Kidney epithelial cell (primary cell): ENCODE results near the gene EGFL8. TPM values are rescaled to one million over a fixed set of nuclear protein-coding genes. Genes with fewer than 3 reads are reported as not detected.

Experiments used
- DNase-seq: peaks from one replicate; pipeline ENCODE4 v3.0.0-alpha.2; 2010; ENCODE audit warnings: low read depth
- H3K27me3 ChIP-seq: 2 replicates; pipeline ENCODE4 v1.6.0; 2011; ENCODE audit warnings: low read length; ENCODE audit not compliant: control insufficient read depth, insufficient read depth
- H3K36me3 ChIP-seq: 2 replicates; pipeline ENCODE4 v1.5.1; 2011; ENCODE audit warnings: low read length; ENCODE audit not compliant: control insufficient read depth, insufficient read depth
- H3K4me3 ChIP-seq: 2 replicates; pipeline ENCODE4 v1.5.1; 2011; ENCODE audit warnings: low read depth, mild to moderate bottlenecking, control low read depth, low read length
- CTCF ChIP-seq: IDR thresholded peaks from 2 replicates; pipeline ENCODE4 v1.5.1; 2011; ENCODE audit warnings: mild to moderate bottlenecking, moderate library complexity, low read length, control low read depth, inconsistent platforms; ENCODE audit not compliant: insufficient read depth, poor library complexity, severe bottlenecking
- total RNA-seq: library from RNA; depleted of rRNA; stranded (reverse); fragments of >200 nt; gene quantifications from 2 replicates; pipeline ENCODE4 v1.2.3, GENCODE V29; 2015

EGFL8 gene
- 2.6 and 5.1 TPM in 2 replicates for total RNA-seq

- Histone ChIP-seq H3K4me3 (no peak within 1 kb of the TSS), H3K27me3 (no peaks in the 10 kb centered on the region), H3K36me3 (peaks cover 1% of the 10 kb centered on the region)
- no peak for TF ChIP-seq CTCF
- no peak for DNase-seq
Measured at GRCh38 chr6:32164295-32164694, at the start of gene EGFL8. Gene EGFL8 (plus strand): TSS chr6:32164595. CDS start chr6:32166166, 1,571 bp downstream.

GRCh38 chr6:32114796-32115195 lies 49.6 kb upstream of the EGFL8 start:
- TF ChIP-seq CTCF = no peak
- Histone ChIP-seq H3K36me3 (peaks cover 3% of the 10 kb centered on the region), H3K4me3 (no peak overlapping the region), H3K27me3 (peaks cover 8% of the 10 kb centered on the region)
- DNase-seq = no peak

- DNase-seq = no peak
- Histone ChIP-seq H3K36me3 (peaks cover 3% of the 10 kb centered on the region), H3K4me3 (no peak overlapping the region), H3K27me3 (peaks cover 1% of the 10 kb centered on the region)
- no peak for TF ChIP-seq CTCF
Measured at GRCh38 chr6:32115623-32116022, 48.8 kb upstream of the EGFL8 start.

- no peak for DNase-seq
- H3K36me3 ChIP-seq = peaks cover 3% of the 10 kb centered on the region
- no peaks in the 10 kb centered on the region for H3K27me3 ChIP-seq
- TF ChIP-seq CTCF = peak; percentile 54
- no peak overlapping the region for H3K4me3 ChIP-seq
Measured at GRCh38 chr6:32116674-32117073, 47.7 kb upstream of the EGFL8 start.

- H3K36me3 ChIP-seq = peaks cover 5% of the 10 kb centered on the region
- TF ChIP-seq CTCF = no peak
Measured at GRCh38 chr6:32117461-32117860, 46.9 kb upstream of the EGFL8 start.

More at GRCh38 chr6:32117461-32117860, 46.9 kb upstream of the EGFL8 start:
- Histone ChIP-seq H3K4me3 (no peak overlapping the region), H3K27me3 (no peaks in the 10 kb centered on the region)
- no peak for DNase-seq
